Epithelial cell of esophagus (primary cell): ENCODE measurements around the gene LPP.

Source experiments
- DNase-seq: peaks from one replicate; pipeline ENCODE4 v3.0.0; 2010; ENCODE audit warnings: low read depth
- H3K4me3 ChIP-seq: 2 replicates; pipeline ENCODE4 v1.5.1; 2011; ENCODE audit warnings: mild to moderate bottlenecking, low read length, control low read depth
- CTCF ChIP-seq: IDR thresholded peaks from 2 replicates; pipeline ENCODE4 v1.5.1; 2011; ENCODE audit warnings: low read depth, mild to moderate bottlenecking, low read length, control low read depth, inconsistent platforms; ENCODE audit not compliant: insufficient read depth; ENCODE audit errors: missing control alignments

The LPP gene

DNA sequence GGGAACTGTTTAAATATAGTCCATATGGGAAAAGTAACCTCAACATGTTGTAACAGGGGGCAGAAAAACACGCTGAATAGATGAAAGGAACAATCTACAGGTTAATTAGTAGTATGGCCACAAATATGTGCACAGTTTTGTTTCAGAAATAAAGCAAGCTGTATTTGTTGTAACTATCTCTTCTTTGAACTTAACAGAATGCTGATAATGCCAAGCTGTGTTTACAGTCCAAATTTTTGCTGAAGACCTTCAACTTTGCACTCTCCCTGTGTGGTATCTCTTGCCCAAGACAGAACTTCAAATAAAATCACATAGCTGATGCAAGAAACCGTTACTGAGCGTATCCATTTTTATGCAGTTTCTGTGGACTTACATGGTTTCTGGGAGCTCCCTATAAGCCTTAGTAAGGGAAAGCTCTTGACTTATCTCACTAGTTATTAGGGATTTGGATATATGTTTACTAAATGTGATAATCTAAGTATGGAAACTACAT is 592.4 kb downstream of the LPP start:
- no peak for TF ChIP-seq CTCF
- no peak for DNase-seq

GRCh38 chr3:188747489-188747888 is 593.5 kb downstream of the LPP start:
- TF ChIP-seq CTCF, result no peak
- H3K4me3 ChIP-seq, result no peak overlapping the region
- no peak for DNase-seq

More for the DNA sequence above, 592.4 kb downstream of the LPP start:
- no peak overlapping the region for H3K4me3 ChIP-seq

GRCh38 chr3:188749010-188749617 is 595.2 kb downstream of the LPP start:
- peak; percentile 59 for DNase-seq
- no peak overlapping the region for H3K4me3 ChIP-seq
- peak; percentile 50 for TF ChIP-seq CTCF

- DNase-seq, result no peak
- TF ChIP-seq CTCF, result no peak
- no peak overlapping the region for H3K4me3 ChIP-seq
These were observed 595.9 kb downstream of the LPP start for GRCh38 chr3:188749830-188750229.

- no peak for TF ChIP-seq CTCF
- DNase-seq, result no peak
These were observed 596.7 kb downstream of the LPP start for GRCh38 chr3:188750617-188751016.

DNA sequence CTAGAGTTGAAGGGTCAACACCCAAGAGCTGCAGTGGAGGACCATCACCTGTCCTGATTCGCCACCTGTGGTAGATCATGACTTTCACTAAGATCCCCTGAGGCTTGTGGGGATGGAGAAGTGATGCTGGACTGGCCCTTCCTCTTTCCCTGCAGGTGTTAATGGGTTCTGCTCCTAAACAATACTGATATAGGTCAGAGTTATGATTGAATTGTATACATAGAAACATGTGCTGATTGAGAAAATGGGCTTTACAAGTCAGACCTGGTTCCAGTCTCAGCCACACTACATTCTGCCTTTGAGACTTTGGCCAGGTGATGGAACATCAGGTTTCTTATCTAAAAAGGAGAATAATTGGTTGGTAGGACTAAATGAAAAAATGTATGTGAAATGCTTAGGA is 598.9 kb downstream of the LPP start:
- no peak overlapping the region for H3K4me3 ChIP-seq
- no peak for TF ChIP-seq CTCF
- DNase-seq, result no peak

More at GRCh38 chr3:188750617-188751016, 596.7 kb downstream of the LPP start:
- H3K4me3 ChIP-seq, result no peak overlapping the region

- no peak for DNase-seq
- H3K4me3 ChIP-seq, result no peak overlapping the region
- TF ChIP-seq CTCF, result no peak
These were observed 600.3 kb downstream of the LPP start for GRCh38 chr3:188754267-188754666.
